ENCODE results near the gene NPC2. TPM values are rescaled to one million over a fixed set of nuclear protein-coding genes. Genes with fewer than 3 reads are reported as not detected.

The NPC2 gene
- total and polyA plus RNA-seq, 8 donors: 33.6 to 137 (median 59.1) TPM

- WGBS, 2 donors: 80 to 86% methylated on average over 12 to 13 of the region's 13 CpGs
- no peak overlapping the region for H3K4me3 ChIP-seq
- DNase-seq (peak in 1 of 6 donors; percentile 52), ATAC-seq (no peak), FAIRE-seq (no peak)
- H3K9me3 ChIP-seq: no peaks in the 10 kb centered on the region
- H3K27ac ChIP-seq: no peak overlapping the region
- no peaks in the 10 kb centered on the region for H3K27me3 ChIP-seq
- no peak for TF ChIP-seq CTCF (IDR thresholded peaks at IDR 0.05)
- intact Hi-C loops (cut with DNase I): no loop called here
- no peaks in the 10 kb centered on the region for H3K4me1 ChIP-seq
- no peaks in the 10 kb centered on the region for H3K36me3 ChIP-seq
Observed at GRCh38 chr14:74508844-74509428, 15.8 kb upstream of the NPC2 start.

GRCh38 chr14:74508292-74508731 is 15.2 kb upstream of the NPC2 start:
- TF ChIP-seq CTCF (IDR thresholded peaks at IDR 0.05): no peak
- DNase-seq (no peak), FAIRE-seq (no peak), ATAC-seq (no peak)
- 67 to 82% methylated on average over 14 to 15 of the region's 15 CpGs for WGBS, 2 donors
- no peaks in the 10 kb centered on the region for H3K36me3 ChIP-seq
- no peaks in the 10 kb centered on the region for H3K9me3 ChIP-seq
- H3K4me3 ChIP-seq: no peak overlapping the region
- no peaks in the 10 kb centered on the region for H3K4me1 ChIP-seq
- H3K27me3 ChIP-seq: no peaks in the 10 kb centered on the region
- no peak overlapping the region for H3K27ac ChIP-seq
- intact Hi-C loops (cut with DNase I): no loop called here

- FAIRE-seq: no peak
- no peaks in the 10 kb centered on the region for H3K36me3 ChIP-seq
- no peak overlapping the region for H3K27ac ChIP-seq
- H3K4me3 ChIP-seq: no peak overlapping the region
- no peak for TF ChIP-seq CTCF (IDR thresholded peaks at IDR 0.05)
- H3K9me3 ChIP-seq: no peaks in the 10 kb centered on the region
- no peaks in the 10 kb centered on the region for H3K4me1 ChIP-seq
- no peaks in the 10 kb centered on the region for H3K27me3 ChIP-seq
- DNase-seq: no peak
- no peak for ATAC-seq
- intact Hi-C loops (cut with DNase I): no loop called here
- 61 to 62% methylated on average over 5 of the region's 5 CpGs for WGBS, 2 donors
Observed at GRCh38 chr14:74507840-74508239, 14.7 kb upstream of the NPC2 start.

GRCh38 chr14:74507085-74507484 is 14.0 kb upstream of the NPC2 start:
- ATAC-seq (no peak), DNase-seq (no peak), FAIRE-seq (no peak)
- H3K4me3 ChIP-seq: no peak overlapping the region
- no peak for TF ChIP-seq CTCF (IDR thresholded peaks at IDR 0.05)
- no peak overlapping the region for H3K27ac ChIP-seq
- WGBS, 2 donors: 67 to 69% methylated on average over 8 of the region's 8 CpGs
- intact Hi-C loops (cut with DNase I): no loop called here
- no peaks in the 10 kb centered on the region for H3K36me3 ChIP-seq
- H3K9me3 ChIP-seq: no peaks in the 10 kb centered on the region
- H3K4me1 ChIP-seq: no peaks in the 10 kb centered on the region
- H3K27me3 ChIP-seq: no peaks in the 10 kb centered on the region

GRCh38 chr14:74506411-74506851 is 13.3 kb upstream of the NPC2 start:
- TF ChIP-seq CTCF (IDR thresholded peaks at IDR 0.05): no peak
- H3K4me1 ChIP-seq: no peaks in the 10 kb centered on the region
- no peak overlapping the region for H3K27ac ChIP-seq
- DNase-seq (no peak), ATAC-seq (no peak), FAIRE-seq (no peak)
- 89 to 93% methylated on average over 13 of the region's 13 CpGs for WGBS, 2 donors
- H3K27me3 ChIP-seq: no peaks in the 10 kb centered on the region
- no peaks in the 10 kb centered on the region for H3K36me3 ChIP-seq
- H3K9me3 ChIP-seq: no peaks in the 10 kb centered on the region
- intact Hi-C loops (cut with DNase I): no loop called here
- no peak overlapping the region for H3K4me3 ChIP-seq
